HG03521 (cell line): Measurements from ENCODE around the gene CLRN2.
A peak's percentile ranks its signal among the peaks of the same experiment; 100 is the strongest.
"Not testable (repeated sequence)": the region's sequence is repeated elsewhere in the genome, so short reads cannot be mapped to it uniquely, and the experiment has no call there.

ENCODE experiments used
- ATAC-seq: cut with Tn5 transposase; IDR thresholded peaks from one replicate; pipeline ENCODE4 v1.9.1; 2021; ENCODE audit warnings: mild to moderate bottlenecking, moderate library complexity; ENCODE audit not compliant: unreplicated experiment

Gene CLRN2

DNA sequence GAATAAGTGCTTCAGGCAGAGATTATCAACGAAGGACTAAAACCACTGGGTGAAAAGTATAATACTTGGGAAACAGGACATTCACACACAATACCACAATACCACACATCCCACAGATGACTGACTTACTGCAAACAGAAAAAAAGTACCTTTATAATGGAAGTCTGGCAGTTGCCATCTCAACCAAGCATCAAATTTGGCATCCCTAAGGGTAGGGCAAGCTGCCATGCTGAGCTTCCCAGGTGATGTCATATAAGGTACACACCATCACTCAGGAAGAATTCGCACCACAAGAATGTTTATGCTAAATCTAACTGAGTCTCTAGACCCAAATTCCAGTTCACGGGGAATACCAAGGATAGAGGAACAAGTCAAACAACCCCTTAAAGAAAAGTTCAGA, 12.2 kb upstream of the CLRN2 start:
- no peak for ATAC-seq

- no peak for ATAC-seq
These were observed 10.9 kb upstream of the CLRN2 start for GRCh38 chr4:17504081-17504480.

DNA sequence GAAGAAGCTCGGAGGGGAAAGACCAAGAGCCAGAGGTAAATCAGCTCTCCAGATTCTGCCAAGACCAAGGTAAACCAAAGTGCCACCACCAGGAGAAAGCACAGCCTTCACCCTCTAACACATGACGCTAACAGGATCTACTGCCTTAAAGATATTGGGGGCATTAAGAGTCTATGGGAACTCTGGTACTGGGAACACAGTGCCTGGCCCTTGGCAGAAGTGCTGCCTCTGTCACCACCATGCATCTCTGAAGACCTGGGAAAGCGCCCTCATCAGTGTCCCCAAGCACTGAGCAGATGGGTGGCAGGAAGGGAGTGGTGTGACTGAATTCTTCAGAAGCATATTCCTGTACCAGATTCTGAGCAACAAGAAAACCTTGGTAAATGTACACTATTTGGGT, 4.4 kb upstream of the CLRN2 start:
- ATAC-seq: no peak

DNA sequence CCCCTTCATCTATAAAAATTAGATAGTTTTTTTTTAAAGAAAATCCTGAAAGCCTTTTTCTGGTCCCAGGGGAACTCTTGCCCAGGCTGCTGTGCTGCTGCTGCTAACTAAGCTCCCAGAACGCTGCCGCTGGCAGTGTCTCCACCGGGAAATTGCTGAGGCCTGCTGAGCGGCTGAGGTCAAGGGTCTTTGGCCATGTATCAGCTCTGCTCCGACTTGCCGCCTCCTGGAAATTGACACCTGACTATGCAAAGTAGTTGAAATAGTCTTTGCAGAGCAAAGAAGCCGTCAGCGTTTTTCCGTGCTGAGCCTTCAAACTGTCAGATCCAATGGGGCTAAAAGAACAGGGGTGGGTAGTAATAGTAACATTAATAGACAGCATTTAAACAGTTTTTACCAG, 3.9 kb upstream of the CLRN2 start:
- ATAC-seq: no peak

GRCh38 chr4:17511509-17511949, 3.4 kb upstream of the CLRN2 start:
- peak; percentile 59 for ATAC-seq

DNA sequence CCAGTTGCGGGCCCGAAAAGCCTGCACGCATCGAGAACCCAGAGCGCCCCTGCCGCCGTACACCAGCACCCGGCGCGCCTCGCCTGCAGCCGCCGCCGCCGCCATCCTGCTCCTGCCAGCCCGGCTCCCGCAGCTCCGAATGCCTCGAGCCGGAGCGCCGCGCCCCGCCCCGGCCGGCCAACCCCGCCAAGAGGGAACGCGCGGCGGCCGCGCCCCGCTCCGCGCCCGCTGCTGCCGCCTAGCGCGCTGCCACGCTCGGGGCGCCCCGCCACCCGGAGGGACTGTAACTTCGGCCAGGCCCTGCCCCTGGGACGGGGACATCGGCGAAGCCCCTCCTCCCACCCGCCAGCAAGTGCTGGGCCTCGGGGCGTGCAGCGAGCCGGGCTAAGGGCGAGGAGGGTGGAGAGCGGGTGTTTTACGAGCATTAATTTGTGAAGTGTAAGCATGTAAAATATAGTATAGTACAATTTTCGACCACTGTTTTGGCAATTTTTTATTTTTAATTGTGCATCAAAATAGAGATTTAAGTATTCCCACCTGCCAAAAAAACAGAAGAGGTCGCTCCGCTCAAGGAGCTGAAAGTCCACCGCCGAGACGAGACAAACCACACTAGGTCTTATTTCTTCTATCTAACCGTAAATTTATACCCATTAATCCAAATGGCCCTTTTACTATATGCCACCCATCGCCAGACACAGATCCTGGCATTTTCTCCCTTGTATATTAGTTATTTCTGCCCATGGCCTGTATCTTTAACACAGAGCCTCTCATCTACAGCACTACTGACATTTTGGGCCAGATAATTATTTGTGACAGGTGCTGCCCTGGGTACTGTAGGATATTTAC, 2.8 kb upstream of the CLRN2 start, which contains the start of gene QDPR:
TSS of gene QDPR (minus strand) at position 141 of the 846 bp plus-strand sequence. CDS start at position 105, 36 bp downstream.
- peak; percentile 95 for ATAC-seq

DNA sequence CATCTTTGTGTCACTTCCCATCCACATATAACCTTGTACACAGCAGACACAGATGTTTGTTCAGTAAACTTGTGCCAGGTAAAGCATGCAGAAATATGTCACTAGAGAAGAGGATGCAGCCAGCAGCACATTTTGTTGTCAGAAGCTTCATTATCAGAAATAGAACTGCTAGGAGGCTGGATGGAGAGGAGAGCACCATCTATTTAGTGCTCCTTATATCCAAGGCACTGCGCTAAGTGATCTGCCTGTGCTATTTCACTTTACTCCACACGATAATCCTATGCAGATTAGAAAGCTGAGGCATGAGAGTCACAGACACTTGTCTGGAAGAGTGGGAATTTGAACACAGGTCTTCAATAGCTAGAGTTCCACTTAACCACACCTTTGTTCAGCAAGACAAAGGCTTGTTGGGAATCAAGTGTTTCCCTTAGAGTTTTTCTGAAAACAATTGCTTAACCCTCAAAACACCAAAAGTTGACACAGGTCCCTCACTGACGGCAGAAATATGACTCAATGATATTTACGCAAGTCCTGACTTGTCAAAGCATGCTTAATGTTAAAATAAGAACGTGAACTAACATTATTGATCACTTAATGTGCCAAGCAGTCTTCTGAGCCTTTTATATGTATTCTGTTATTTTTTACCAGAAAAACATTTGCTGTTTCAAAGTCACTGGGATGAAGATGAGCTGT, 1.8 kb upstream of the CLRN2 start:
- no peak for ATAC-seq

DNA sequence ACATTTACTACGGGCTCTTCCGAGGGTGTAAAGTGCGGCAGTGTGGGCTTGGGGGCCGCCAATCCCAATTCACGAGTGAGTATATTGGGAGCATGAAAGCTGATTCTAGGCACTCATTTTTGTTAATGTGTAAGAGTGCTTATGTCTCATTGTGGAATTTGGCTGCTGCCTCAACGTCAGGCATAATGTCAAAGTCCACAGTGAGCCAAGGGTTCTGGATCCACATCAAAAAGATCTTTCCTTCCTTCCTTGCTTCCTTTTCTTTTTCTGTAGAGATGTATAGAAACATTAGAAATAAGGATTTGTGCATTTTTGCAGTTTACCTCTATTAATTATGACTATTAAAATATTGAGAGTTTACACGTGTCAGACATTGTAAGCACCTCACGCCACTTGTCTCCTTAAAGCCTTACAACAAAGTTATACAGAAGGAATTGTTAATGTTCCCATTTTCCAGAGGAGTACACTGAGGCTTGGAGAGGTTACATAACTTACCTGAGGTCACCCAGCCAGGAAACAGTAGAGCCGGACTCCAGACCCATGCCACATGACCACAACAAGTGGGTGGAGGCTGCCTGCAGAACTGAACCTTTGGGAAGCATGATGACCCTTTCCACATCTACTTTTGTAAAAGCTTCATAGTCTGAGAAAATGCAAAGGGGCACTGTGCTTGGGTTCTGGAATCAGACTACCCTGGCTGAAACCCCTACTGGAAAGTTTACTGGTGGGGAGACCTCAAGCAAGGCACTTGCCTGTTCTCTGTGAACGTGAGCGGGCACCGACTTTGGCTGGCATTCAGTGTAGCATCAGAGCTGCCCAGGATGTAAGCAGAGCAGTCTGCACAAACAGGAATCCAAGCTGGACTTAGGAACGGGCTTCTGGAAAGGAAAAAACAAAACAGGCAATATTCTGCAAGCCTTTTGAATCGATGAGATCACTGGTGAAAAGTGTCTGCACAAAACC, 761 bp downstream of the CLRN2 start:
- ATAC-seq: no peak

DNA sequence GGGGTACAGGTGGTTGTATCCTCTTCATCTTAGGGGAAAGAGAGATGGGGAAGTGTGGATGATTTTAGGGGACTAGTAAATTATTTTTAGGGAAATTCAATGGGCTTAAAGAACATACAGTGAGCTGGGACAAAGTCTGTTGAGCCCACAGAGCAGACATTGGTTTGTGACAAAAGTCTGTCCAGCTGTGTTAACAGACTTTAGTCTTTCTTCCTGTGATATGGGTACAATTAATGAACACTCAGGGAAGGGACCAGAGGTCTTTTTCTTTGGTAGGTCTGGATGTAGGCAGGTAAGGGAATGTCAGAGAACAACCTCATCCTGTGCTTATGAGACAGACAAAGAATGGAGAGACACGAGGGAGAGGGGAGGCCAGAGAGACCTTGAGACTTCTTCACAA, 2.0 kb downstream of the CLRN2 start:
- no peak for ATAC-seq

DNA sequence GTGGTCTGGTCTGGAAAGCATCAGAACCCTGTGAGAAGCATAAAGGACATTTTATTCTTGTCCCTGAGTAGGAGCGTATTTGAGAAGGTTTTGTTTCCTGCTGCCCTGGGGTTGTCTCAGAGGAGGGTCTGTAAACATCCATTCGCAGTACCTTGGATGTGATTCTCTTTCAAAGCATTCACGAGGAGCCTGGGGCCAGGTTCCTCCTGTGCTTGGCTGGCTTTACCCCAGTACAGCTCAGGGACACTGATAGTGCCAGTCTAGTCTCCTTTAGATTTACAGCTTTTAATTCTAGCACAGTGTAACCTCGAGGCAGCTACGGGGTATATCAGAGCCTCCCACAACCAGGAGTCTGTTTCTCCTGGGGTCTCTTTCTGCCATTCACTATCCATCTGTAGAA, 2.7 kb downstream of the CLRN2 start:
- no peak for ATAC-seq

DNA sequence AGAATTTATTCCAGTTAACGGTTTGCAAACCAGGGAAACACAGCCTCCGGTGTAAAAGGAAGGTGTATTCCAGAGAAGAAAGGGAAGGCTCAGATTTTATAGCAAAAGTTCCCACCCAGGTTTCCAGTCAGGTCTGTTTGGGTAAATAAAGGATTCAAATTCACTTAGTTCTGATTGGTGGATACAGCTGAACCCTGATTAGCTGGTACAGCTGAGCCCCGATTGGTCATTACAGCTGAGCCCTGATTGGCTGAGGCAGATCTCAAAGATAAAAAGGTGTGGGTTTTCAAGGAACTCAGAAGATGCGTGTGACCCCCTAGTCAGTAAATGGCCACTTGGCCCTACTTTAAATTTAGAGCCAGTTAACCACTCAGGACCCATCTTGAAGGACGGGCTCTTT, 6.6 kb downstream of the CLRN2 start:
- no peak for ATAC-seq

DNA sequence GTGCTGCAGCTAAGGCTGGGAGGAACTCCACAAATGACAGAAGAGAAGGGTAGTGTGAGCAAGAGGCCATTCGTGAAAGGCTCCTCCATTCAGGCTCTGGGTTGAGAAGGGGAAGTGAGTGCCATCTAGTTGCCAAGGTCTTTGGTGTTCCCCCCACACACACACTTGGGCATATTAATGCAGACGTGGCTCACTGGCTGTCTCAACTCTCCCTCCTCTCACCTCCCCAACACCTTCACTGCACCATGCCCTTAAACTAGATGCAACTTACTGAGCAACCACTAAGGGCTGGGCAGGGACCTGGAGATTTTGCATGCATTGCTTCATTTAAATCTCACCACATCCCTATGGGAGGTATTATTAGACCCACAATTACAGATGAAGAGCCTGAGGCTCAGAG, 8.7 kb downstream of the CLRN2 start:
- ATAC-seq: no peak

- ATAC-seq: no peak
These were observed 11.9 kb downstream of the CLRN2 start for GRCh38 chr4:17526695-17527477.

DNA sequence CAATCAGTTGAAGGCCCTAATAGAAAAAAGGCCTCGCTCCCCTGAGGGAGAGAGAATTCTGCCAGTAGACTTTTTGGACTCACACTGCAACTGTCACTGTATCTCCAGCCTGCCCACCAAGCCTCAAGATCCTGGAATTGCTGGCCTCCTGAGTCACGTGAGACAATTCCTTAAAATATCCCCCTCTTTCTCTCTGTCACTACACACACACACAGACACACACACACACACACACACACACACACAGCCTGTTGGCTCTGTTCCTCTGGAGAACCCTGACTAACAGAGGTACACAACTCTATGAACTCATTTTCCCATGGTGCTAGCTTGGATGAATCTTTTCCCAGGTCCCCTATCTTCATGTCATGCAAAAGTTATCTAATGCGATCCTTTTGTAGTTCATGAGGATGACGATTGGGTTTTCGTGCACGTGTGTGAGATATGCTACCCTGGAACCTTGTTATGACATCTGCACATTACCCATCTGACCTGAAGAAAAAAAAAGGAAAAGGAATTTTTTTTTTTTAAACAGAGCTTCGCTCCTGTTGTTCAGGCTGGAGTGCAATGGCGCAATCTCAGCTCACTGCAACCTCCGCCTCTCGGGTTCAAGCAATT, 13.7 kb downstream of the CLRN2 start:
- ATAC-seq: no peak

DNA sequence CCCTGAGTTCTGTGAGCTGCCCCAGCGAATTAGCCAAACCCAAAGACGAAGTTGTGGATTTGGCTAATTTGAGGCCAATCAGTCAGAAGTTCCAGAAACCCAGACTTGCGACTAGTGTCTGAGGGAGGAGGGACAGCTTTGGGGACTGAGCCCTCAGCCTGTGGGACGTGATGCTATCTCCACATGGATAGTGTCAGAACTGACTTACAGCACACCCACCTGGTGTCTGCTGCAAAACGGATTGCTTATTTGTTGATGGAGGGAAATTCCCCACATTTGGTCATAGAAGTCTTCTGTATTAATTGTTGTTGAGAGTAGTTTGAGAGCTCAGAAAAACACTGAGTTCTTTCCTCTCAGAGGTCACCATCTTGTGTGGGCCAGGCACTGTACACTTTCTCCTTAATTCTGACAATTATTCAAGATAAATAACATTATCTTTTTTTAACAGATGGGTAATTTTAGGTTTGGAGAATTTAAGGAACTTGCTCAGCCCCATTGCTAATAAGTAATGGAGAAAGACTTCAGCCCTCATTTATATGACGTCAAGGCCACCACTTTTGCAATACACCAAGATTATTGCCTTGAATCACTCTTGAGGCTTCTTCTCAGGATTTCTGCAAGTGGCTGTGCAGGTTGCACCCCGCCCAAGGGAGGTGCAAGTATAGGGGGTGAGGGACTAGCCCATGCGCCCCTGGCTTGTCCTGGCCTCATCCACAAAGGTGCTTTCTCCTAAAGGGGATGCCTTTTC, 16.7 kb downstream of the CLRN2 start:
- no peak for ATAC-seq

DNA sequence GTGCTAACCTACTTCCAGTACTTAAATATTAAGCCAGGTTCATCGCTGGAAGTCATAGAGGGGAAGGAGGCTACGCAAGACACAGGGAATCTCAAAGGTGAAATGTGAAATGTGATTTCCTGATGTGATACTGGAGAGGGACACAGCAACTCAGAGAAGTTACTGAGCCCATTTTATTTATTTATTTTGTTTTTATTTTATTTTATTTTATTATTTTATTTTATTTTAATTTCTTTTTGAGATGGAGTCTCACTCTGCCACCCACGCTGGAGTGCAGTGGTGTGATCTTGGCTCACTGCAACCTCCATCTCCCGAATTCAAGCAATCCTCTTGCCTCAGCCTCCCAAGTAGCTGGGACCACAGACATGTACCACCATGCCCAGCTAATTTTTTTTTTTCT, 19.7 kb downstream of the CLRN2 start:
- no peak for ATAC-seq

DNA sequence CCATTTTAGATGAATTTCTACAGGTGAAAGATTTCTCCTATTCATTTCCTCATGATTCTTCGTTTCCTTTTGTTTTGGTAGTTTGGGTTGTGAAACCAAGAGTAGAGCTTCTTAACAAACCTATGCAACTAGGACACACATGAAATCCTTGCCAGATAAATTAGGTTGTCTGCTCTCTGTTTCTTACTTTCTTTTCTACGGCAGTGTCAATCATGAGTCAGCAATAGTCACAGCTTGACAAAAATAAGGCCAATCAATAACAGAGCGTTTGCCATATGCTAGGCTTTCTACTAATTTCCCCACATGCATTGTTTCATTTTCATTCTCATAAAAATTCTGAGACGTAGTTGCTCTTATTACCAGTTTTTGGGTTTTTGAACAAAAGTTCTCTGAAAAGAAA, 20.3 kb downstream of the CLRN2 start:
- no peak for ATAC-seq

DNA sequence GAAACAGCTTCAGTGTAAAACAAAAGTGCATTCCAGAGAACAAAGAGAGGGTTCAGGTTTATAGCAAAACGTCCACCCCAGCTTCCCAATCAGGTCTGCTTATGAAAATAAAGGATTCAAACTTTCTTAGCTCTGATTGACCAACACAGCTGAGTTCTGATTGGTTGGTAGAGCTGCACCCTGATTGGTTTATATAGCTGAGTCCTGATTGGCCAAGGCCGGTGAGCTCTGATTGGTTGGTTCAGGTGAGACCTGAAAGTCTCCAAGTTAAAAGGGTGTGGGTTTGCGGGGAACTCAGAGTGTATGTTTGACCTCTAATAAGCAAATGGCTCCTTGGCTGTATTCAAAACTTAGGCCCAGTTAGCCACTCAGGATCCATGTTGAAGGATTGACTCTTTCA, 20.9 kb downstream of the CLRN2 start:
- ATAC-seq: no peak

GRCh38 chr4:17537060-17537459, 22.1 kb downstream of the CLRN2 start:
- not testable (repeated sequence) for ATAC-seq
